ENCODE results near the gene ITPR3.

The ITPR3 gene

DNA sequence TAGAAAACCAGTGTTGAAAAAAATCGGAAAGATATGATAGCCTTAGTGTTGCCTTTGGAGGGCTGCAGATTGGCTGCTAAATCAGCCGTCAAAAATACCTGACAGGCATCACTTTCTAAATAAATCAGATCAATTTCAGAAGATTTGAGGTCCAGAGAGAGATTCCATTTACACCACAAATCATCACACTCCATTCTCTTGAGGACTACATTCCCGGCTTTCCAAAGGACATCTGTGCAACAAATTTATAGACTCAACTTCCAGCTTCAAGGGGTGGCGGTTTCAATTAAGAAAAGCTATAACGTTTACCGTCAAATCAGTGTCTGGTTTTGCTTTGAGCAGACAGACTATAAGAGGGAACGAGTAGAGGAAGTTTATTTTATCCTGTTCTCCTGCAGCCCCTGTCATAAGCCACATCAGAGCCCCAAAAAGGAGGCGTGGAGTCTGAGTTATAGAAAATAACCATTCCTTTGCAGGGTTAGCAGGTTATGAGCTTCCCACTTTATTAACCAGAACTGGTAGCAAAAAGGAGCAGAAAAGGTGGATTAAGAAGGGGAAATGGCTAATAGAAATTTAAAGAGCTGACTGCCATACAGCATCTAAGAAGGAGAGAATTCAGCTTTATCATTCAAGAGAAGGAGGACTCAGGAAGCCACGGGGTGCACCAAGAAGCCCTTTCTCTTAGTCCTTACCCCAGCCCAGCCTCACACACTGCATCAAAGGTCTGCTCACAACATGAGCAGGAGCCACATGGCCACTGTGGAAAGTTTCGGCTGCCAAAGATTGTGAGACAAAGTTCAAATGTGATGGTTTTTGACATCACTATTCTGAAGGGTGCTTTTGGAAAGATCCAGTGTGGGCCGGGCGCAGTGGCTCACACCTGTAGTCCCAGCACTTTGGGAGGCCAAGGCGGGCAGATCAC, 103.2 kb downstream of the ITPR3 start:
- DNase-seq: no peak

GRCh38 chr6:33725222-33725621, 104.1 kb downstream of the ITPR3 start:
- DNase-seq: no peak

- no peak for DNase-seq
Measured at GRCh38 chr6:33725891-33726673, 105.0 kb downstream of the ITPR3 start.

GRCh38 chr6:33726696-33727095, 105.6 kb downstream of the ITPR3 start:
- no peak for DNase-seq

DNA sequence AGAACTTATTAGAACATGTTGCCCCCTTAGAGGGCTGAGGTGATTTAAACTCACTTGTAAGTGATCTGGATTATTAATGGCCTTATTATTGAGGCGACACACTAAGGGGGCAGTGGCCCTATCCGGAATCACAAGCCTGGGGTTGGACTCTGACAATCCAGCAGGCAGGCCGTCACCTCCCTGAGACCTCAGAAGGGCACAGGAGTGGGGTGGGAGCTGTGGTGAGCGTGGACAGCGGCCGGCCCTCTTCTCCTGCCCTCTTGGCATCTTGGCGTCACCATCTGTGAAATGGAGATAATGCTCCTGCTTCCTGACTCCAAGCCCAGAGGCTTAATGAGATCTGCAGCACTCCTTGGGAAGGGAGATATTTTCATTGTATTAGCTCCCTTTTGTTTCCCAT, 106.0 kb downstream of the ITPR3 start:
- DNase-seq: no peak

- no peak for DNase-seq
Measured at GRCh38 chr6:33727932-33728331, 106.8 kb downstream of the ITPR3 start.

DNA sequence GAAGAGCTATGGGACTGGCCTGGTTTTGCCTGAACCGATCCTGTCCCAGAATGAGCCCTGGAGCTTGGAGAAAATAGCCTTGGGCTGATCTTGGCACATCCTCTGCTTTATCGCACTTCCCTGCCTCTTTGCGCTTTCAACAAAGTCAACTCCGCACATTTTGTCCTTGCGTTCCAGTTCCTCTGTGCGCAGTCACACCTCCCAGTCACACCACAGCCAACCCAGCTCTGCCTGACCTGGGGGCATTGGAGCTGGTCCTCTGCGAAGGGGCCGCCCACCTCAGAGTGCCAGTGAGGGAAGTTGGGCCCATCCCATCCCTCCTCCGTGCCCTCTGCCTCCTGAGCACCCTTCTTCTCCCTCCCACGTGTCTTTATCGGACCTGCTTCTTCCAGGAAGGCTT, 107.3 kb downstream of the ITPR3 start:
- no peak for DNase-seq

- no peak for DNase-seq
Measured at GRCh38 chr6:33729059-33729458, 107.9 kb downstream of the ITPR3 start.

DNA sequence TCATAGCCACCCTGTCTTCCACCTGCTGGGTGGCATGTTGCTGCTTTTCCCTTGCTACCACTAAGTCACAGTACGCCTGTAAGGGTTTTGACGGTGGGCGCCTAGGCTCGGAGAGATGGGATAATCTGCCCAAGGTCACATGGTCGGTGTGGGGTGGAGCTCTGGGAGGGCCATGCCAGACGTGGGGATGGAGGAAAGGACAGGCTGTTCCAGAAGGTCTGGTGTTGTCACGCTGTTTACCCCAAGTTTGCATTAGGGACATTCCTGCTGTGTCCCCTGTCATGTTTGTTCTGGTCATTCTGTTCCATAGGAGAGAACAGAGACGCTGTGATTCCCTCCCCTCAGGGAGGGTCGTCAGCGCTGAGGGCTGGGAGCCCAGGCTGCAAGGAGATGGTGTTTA, 109.5 kb downstream of the ITPR3 start:
- DNase-seq: no peak

GRCh38 chr6:33731035-33731434, 109.9 kb downstream of the ITPR3 start:
- DNase-seq: no peak

DNA sequence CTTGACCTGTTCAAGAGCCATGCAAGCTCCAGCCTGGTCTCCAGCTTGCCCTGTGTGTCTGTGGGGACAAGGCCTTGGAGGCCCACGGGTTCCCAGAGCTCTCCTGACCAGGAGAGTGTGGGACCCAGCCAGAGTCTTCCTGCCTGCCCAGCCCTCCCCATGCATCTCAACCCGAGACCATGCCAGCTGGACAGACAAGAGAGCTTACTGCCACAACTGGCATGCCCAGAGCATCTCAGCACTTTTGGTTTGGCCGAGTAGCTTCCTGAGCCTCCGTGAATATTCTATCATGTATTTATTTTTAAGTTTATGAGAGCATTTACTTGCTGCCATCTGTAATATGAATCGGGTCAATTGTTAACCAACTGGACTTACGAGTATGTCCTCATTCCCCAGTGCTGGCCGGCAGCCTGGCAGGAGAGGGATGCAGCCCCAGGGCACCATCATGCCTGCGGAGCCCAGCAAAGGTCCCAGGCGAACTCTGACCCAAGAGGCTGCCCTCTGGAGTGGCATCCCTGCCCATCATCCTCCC, 110.7 kb downstream of the ITPR3 start:
- DNase-seq: no peak

DNA sequence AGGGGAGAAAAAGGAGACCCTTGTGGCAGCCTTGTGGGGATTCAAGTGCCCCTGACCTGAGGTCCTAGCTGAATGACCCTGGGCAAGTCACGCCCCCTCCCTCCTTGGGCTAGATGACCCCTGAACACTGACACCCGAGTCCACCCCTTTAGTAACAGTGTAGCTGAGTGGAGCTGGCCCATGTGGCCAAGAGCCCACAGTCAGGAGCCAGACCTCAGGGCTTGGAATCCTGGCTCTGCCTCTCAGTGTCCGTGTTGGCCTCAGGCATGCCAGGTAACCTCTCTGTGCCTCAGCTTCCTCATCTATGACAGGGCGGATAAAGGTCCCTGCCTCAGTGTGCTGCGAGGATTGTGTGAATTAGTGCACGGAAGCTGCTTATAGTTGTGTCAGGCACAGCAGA, 111.3 kb downstream of the ITPR3 start:
- no peak for DNase-seq

GRCh38 chr6:33732817-33733708, 111.9 kb downstream of the ITPR3 start:
- DNase-seq: no peak

DNA sequence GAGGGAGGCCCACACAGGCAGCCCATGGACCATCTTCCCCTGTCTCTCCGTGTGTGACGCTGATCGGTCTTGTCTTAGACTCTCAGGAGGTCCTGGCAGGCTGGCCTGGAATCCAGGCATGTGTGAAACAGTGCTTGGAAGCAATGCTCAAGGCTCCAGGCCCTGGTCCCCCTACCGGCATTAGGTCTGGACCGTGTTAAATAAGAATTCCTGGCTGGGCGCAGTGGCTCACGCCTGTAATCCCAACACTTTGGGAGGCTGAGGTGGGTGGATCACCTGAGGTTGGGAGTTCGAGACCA, 112.5 kb downstream of the ITPR3 start:
- DNase-seq: no peak

DNA sequence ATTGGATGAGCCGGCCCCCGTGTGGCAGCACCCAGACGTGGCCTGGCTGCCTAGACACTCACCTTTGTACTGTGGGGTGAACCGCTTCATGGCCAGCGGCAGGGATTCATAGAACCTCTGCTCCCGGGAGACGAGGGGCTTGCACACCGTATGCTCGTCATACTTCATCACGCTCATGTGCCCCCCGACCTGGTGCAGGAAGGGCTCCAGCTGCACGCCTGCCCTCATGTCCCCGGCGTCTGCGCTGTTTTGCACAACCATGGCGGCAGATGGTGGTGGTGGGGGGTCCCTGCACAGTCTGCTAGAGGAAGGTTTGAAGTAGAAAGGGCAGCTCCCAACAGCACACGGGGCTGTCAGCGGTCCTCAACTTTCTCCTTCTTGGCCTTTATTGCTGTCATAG, 114.1 kb downstream of the ITPR3 start:
- DNase-seq: no peak

GRCh38 chr6:33737267-33738026, 116.3 kb downstream of the ITPR3 start:
- no peak for DNase-seq

DNA sequence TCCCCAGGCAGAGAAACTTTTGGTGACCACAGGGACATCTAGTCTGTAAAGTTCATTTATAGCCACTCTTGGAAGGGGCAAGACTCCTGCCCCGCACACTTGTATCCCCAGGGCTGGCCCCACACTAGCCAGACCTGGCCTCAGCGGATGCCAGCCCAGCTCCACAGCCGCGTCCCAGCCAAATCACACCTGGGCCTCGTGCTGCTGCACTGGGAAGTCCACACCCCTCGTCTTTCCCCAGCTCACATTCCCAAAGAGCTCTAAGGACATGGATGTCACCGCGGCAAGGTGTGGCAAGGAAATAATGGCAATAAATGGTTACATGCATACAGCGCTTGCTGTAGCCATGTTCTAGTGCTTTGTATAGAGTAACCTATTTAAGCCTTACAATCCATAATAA, 117.0 kb downstream of the ITPR3 start:
- DNase-seq: no peak

DNA sequence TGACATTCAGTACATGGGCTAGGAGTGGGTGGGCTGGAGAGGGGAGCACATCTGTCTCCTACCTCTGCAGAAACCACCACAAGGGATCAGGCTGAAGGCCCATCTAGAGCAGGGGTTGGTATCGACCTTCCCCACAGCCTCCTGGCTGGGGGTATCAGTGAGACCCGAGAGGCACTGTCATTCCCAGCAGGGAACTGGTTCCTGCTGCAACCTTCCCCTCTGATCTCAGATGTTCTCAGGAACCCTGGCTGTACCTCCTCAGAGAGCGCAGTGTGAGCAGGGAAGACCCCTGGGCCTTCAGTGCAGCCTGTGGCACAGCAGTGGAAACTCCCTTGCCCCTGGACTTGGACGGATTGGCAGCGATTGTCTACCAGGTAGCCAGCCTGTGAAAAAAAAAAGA, 117.8 kb downstream of the ITPR3 start:
- DNase-seq: no peak

- no peak for DNase-seq
Measured at GRCh38 chr6:33739571-33739970, 118.4 kb downstream of the ITPR3 start.

- DNase-seq: no peak
Measured at GRCh38 chr6:33740204-33740608, 119.1 kb downstream of the ITPR3 start.

GRCh38 chr6:33740794-33741193, 119.7 kb downstream of the ITPR3 start:
- DNase-seq: no peak

DNA sequence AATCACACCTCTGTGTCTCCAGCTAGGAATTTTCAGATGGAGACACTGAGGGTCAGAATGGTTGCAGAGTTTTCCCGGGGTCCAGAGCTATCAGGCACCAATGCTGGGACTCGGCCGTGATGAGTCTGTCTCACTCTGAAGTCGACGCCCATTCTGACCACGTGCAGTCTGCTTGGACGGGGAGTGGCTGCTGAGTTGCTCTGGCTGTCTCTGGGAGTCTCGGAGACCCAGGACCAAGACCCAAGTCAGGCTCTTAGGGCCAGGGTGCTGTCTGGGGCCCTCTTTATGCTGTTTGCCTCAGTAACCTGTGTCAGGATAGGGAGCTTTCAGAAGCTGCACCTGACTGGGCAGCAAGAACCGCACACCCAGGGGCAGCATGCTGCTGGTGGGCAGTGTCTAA, 121.0 kb downstream of the ITPR3 start:
- no peak for DNase-seq
